M059J (cell line): ENCODE data around the gene PIM3. TPM values are rescaled to one million over a fixed set of nuclear protein-coding genes. Genes with fewer than 3 reads are reported as not detected.

Source experiments
- DNase-seq: peaks from one replicate; pipeline ENCODE4 v3.0.0-alpha.2; 2012; ENCODE audit warnings: low read depth
- total RNA-seq: library from RNA; depleted of rRNA; stranded (reverse); fragments of >200 nt; shearing (Covaris generic); gene quantifications from 2 replicates; pipeline ENCODE4 v1.2.3, GENCODE V29; 2014; rRNA removed

Gene PIM3
- total RNA-seq, 1 experiment from 2014 or later, result 44.2 TPM

DNA sequence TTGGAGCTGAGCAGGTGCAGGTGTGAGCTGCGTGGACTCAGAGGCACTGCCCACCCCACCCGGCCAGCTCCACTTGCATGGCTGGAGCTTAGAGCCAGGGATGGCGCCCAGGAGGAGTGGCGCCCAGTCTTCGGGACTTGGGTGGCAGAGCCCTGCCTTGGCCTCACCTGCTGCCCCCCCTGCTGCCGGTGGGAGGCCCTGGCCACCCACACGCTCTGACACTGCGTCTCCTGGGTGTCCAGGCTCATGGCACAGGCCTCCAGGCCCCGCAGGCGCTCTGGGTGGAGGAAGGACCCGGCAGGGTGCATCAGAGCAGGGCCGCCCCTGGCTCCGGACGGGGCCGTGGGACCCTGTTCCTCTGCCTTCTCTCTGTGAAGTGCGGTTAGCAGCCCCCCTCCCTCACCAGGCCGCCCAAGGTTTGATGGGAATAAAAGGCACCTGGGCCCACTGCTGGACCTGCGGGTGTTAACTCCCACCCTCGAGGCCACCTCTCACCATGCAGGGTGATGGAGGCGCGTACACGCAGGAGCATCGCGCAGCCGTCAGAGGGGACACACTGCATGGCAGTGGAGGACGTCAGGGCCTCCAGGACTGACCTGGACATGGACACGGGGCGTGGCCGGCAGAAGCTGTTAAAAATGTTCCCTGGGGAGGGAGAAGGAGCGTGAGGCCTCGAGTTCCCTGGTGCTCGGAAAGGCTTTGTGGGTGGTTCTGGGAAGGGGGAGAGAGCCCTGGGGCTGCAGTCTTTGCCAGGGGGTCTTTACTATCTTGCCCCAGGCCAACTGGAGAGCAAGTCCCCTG, 40.2 kb downstream of the PIM3 start:
- DNase-seq, result no peak

DNA sequence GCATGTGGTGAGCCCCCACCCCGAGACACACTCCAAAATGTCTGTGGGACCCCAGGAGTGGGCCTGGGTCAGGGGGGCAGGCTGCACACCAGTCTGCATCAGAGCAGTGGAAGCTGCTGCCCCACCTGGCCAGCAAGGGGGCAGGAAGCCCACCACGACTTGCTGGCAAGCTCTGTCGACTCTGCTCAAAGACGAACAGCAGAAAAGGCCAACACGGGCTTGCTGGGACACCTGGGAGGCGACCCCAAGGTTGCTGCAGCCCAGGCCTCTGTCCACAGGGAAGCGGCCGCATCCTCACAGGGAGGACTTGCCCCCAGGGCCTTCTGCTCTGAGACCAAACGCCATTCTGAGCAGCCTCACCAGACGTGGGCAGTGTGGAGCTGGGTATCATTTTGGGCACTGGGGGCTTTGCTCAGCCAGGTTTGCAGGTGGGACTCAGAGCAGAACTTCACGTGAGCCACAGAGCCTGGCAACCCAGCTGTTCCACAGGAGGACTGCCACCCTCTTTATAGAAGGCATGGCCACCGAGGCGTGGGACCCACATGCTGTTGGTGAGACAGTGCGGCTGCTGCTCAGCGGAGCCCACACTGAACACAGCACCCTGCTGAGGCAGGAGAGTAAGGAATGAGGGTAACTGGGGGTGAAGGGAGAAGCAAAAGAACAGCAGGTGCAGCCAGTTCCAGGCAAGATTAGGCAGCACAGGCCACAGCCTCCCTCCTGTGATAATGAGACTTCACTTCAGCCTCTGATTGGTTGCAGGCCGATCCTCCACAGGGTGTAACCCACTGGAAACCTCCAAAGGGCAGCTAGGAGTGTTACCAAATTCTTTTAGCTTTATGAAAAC, 41.0 kb downstream of the PIM3 start:
- no peak for DNase-seq

DNA sequence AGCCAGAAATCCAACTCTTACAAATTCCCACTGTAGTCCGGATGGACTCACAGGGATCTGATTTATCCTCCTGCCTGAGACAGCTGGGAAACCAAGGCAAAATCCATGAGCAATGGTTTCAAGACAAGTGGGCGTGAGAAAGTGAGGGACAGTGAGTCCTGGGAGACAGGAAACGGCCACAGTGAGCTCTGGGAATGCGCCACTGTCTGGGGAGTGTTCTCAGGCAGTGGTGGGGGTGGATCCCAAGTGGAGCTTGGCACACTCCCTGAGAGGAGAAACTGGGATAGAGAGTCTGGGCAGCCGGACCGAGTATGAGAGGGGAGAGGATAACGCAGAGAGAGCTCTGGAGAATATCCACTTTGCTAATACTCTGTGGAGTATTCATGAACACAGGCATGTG, 42.2 kb downstream of the PIM3 start:
- DNase-seq, result no peak

DNA sequence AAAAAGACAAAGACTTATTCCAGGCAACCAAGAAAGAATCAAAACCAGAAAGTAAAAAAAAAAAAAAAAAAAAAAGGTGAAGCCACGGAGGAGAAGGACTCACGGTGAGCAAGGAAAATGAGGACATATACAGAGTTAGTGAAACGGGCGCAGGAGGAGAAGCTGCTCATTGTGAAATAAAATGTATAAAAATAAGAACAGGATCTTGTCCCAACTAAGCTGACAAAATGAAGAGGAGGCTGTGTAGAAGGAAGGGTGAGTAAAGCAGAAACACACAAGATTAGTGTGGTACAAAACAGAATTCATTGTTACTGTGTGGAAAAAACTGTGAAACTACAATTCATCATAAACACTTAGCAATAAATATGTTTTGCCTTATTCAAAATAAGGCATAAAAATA, 44.3 kb downstream of the PIM3 start:
- DNase-seq, result no peak

DNA sequence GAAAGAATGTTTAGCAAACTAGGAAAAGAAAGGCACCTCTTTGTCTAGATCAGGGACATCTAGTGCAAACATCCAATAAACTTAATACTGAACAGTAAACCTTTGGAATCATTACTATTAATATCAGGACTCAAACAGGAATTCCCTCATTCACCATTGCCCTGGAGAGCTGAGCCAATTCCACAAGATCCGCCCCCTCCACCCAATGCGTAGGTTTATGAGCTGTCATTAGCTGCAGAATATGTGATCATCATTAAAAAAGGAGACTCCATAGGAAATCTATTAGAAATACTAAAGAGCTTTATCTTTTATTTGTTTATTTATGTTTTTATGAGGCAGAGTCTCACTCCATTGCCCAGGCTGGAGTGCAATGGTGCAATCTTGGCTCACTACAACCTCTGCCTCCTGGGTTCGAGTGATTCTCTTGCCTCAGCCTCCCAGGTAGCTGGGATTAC, 46.5 kb downstream of the PIM3 start:
- no peak for DNase-seq

DNA sequence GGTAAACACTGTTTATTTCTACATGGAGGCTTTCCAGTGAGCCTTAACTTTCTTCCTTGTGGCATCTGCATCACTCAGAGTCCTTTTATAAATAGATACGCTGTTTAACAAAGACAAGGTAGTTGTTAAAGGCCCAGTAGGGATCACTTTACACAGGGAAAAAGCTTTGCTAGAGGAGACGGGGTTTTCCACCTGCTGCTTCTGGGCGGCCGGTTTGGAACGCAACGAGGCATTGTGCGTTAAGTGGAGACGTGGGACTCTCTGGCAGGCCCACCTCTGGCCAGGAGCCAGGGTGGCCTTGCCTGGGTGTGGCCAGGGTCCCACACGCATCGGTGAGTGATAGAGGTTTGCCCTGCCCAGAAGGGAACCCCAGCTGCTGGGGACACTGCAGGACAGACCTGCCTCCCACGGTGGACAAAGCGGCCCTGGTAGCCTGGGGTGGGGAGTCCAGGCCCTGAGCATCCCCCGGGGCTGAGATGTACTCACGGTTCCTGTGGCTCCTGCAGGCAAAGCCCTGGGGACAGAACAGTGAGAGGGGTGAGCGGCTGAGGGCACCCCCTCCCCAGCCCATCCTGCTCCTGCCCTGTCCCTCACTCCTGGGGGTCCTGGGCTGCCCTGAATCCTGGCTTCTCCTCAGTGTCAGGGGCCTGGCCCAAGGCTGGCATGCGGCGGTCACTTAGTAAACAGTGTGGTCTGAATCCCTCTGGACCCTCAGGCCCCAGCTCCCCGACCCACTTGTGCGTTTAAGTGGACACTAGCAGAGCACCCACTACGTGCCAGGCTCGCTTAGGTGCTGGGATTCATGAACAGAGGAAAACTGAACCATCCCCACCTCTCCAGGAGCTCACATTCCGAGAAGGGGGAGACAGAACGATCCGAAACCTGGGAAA, 47.8 kb downstream of the PIM3 start:
- no peak for DNase-seq

DNA sequence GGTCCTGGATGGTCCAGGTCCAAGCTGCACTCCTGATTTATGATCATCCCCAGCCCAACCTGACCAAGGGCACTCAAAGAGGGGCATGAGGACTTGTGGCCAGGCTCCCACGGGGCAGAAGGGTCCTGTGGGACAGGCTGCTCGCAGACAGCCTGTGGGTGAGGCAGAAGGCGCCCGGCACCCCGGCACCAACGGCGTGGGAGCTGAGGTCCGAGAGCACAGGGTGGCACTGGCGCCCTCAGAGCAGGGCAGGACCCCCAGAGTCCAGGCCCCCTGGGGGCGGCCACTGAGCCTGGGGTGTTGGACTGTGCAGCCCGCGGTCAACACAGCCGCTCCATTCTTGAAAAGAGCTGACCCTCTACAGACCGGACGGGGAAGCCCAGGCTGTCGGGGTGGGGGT, 48.7 kb downstream of the PIM3 start:
- no peak for DNase-seq

DNA sequence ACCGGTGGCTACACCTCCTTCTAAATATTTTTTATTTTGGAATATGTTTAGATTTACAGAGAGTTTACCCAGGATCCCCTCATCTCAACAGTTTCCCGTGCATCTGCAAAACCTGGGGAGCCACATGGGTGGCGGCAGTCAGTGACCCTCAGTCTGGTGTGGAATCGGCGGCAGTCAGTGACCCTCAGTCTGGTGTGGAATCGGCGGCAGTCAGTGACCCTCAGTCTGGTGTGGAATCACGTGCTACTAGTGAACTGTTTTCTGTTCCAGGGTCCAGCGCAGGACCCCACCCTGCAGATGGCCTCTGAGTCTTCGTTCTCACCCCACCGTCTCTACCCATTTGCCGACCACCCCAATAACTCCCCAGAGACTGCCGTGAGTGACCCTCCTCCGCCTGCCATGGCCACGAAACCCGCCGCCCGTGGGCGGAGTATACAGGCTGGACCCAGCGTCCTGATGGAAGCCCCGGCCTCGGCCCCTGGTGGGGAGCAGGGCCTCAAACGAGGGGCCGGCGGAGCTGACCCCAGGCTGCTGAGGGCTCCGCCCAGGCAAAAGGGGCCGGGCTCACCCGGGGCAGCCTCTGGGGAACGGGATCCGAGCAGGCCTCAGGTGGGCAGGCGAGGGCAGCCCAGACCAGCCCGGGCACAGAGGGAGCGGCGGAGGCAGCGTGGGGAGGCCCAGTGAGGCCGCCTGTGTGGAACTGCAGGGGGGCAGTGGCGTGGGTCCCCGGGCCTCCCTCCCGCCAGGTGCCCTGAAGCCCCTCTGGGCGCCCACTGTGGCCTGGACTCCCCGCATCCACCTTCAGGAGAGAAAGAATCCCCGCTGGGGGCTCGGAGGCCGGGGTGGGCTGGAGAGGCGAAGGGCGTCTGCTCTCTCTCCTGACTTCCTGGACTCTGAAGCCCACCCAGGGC, 49.4 kb downstream of the PIM3 start:
- DNase-seq, result no peak

DNA sequence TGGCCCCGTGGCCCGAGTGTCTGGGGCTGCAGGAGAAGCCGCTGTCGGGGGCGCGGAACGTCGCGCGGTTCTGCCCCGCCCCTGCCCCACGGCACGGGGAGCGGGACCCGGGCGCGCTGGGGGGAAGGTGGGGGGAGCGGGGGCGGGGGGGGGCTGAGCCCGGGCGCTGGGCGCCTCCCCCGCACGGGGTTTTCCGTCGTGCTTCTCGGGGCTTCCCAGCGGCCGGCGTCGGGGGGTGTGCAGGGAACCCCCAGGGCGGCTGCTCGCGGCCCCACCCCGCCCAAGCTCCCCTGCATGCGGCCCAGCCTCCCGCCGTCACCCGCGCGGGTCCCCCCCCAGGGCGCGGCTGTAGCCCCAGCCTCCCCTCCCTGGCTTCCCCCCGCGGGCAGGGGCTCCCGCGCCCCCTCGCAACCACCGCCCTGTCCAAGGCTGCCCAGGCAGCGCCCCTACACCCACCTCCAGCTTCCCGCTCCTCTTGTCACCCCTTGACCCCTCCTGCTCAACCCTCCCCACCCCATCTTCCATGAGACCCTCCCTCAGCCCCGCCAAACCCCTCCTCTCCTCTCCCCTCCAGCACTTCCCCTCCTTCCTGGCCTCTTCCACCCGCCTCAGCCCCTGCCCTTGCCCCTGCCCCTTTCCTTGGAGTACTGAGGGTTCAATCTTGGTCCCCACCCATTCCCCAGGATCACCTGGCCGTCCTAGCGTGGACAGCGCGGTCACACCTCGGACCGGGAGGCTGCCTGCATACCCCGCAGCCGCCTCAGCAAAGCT, 50.3 kb downstream of the PIM3 start:
- DNase-seq, result no peak

DNA sequence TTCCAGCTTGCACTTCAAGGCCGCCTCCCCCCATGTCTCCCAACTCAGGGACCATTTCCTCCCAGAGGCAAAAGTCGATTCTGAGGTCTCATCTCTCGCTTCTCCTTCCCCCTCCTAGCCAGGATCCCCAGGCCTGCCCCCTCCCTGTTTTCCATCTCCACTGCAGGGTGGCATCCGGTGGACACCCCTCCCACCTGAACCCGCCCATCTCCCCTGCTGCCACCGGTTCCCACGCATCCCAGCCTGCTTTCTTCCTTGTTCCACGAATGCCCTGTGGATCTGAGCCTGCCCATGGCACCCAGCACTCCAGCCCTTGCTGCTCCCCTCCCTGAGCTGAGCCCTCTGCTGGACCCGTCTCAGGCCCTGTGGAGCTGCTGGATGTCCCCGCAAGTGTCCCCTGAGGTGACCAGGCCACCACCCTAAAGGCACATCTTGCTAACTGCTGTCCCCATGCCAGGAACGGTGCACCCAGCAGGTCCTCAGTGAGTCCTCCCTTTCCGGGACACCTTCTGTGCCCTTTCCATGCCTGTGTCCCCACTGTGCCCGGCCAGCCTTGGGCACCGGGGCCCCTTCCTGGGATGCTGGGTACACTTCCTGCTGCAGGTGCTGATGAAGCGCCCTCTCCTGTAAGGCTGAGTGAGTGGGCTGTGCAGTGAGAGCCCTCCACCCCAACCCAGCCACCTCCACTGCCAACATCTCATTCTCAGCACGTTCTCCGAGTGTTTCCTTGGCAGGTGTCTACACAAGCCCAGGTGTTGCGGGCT, 51.1 kb downstream of the PIM3 start:
- DNase-seq, result no peak

DNA sequence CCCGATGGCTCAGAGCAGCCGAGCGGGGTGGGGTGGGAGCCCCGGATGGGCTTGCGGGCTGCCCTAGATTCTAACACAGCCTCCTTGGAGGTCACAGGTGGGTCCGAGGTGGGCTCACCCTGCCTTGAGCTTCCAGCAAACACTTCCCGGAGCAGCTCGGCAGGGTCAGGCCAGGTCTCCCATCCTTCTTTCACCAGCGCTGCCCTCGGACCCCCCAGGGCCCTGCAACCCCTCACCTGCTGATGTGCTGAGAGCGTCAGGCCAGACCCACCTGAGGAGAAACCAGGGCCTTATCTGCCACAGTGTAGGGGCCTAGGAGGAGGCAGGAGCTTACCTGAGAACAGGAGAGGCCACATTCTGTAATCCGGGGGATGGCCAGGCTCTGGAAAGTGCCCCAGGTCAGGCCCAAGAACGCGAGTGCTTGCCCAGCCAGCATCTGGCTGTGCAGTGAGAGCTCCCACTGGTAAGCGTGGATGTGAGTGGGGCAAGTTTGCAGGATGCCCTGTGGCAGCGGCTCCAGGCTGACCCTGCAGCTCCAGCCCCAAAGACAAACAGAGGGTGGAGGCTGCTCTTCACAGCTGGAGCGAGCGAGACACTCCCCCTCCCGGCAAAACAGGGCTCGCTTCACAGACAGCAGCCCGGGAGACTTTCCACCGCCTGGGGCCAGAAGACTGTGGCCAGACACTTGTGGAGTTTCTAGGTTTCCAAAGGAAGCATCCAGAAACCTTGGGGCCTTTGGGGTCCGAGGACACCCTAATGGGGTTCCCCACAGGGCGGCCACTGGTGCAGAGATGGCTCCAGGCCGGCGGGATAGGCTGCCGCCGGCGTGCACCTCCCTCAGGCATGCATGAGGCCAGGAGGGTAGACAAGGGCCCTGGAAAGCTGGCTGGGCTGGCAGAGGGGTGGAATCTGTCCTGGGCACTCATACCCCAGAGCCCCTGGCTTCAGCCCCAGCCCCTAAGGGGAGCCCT, 51.9 kb downstream of the PIM3 start, which contains the start of gene IL17REL:
Gene IL17REL, minus strand, starts transcription at position 555 of the 971 bp plus-strand sequence. Its CDS starts 119 bp downstream, at position 436.
- DNase-seq, result no peak

Other genes starting within 250 kb of the PIM3 start
- gene BRD1, start 132.9 kb upstream of the PIM3 start, total RNA-seq, result 5.0 and 10.2 TPM in 2 replicates
- gene ZBED4, start 106.9 kb upstream of the PIM3 start, total RNA-seq, result 3.8 and 7.1 TPM in 2 replicates
- 11.0 and 26.2 TPM in 2 replicates for gene ALG12, start 42.3 kb upstream of the PIM3 start, total RNA-seq
- 70.9 and 83.7 TPM in 2 replicates for gene CRELD2, start 42.1 kb upstream of the PIM3 start, total RNA-seq
- gene IL17REL, start 52.0 kb downstream of the PIM3 start, total RNA-seq, result not detected in 2 replicates
- gene TTLL8, start 97.5 kb downstream of the PIM3 start, total RNA-seq, result not detected in 2 replicates
- gene MLC1, start 124.7 kb downstream of the PIM3 start, total RNA-seq, result 0.52 TPM in 1 of 2 replicates, not detected in the other
- 0.71 and 1.8 TPM in 2 replicates for gene MOV10L1, start 129.2 kb downstream of the PIM3 start, total RNA-seq
- 0.54 and 3.3 TPM in 2 replicates for gene PANX2, start 210.0 kb downstream of the PIM3 start, total RNA-seq
- 9.7 and 15.1 TPM in 2 replicates for gene TRABD, start 225.1 kb downstream of the PIM3 start, total RNA-seq
- 12.0 and 21.4 TPM in 2 replicates for gene SELENOO, start 240.2 kb downstream of the PIM3 start, total RNA-seq